Naive B cell (primary cell): ENCODE results near the gene SAMSN1. TPM values are rescaled to one million over a fixed set of nuclear protein-coding genes. Genes with fewer than 3 reads are reported as not detected.
"Not testable (repeated sequence)": the region's sequence is repeated elsewhere in the genome, so short reads cannot be mapped to it uniquely, and the experiment has no call there.

Source experiments
- ATAC-seq, 2 donors: fragments of 150-1000 bp; cut with Tn5 transposase; 2 replicates each; pipeline ENCODE4 v1.10.0; 2021; ENCODE audit warnings: low read depth in 2 of 2, mild to moderate bottlenecking in 2 of 2, moderate library complexity in 2 of 2
- DNase-seq: peaks from one replicate; pipeline ENCODE4 v3.0.0; 2022
- H3K27ac Mint-ChIP-seq, 6 donors: one replicate each; pipeline ENCODE4 v1.8.0; 2020 to 2022; ENCODE audit warnings: mild to moderate bottlenecking in 6 of 6, mixed read lengths in 6 of 6, moderate library complexity in 5 of 6, inconsistent platforms in 2 of 6
- H3K27me3 Mint-ChIP-seq, 3 donors: one replicate each; pipeline ENCODE4 v1.8.0; 2021 to 2022; ENCODE audit warnings: mixed read lengths in 3 of 3, mild to moderate bottlenecking in 1 of 3
- H3K36me3 Mint-ChIP-seq, 2 donors: one replicate each; pipeline ENCODE4 v1.8.0; 2020 to 2022; ENCODE audit warnings: mixed read lengths in 2 of 2, inconsistent platforms in 1 of 2, mild to moderate bottlenecking in 1 of 2
- H3K4me1 Mint-ChIP-seq, 3 donors: one replicate each; pipeline ENCODE4 v1.8.0; 2020 to 2022; ENCODE audit warnings: mixed read lengths in 3 of 3, inconsistent platforms in 1 of 3, mild to moderate bottlenecking in 1 of 3, moderate library complexity in 1 of 3
- H3K4me3 Mint-ChIP-seq, 8 donors: one replicate each; pipeline ENCODE4 v1.8.0; 2020 to 2022; ENCODE audit warnings: mild to moderate bottlenecking in 8 of 8, mixed read lengths in 8 of 8, moderate library complexity in 8 of 8, inconsistent platforms in 2 of 8
- H3K9me3 Mint-ChIP-seq, 7 donors: one replicate each; pipeline ENCODE4 v1.8.0; 2020 to 2022; ENCODE audit warnings: mixed read lengths in 7 of 7, mild to moderate bottlenecking in 5 of 7, inconsistent platforms in 2 of 7, moderate library complexity in 1 of 7
- polyA plus RNA-seq, 6 donors: library from polyadenylated mRNA; unstranded; fragments of 300-500 nt; fragmentation: Illumina TruSeq; gene quantifications; one replicate each; pipeline ENCODE4 v1.2.3, GENCODE V29; 2021; ENCODE audit warnings: low read depth in 6 of 6

Gene SAMSN1
- polyA plus RNA-seq, 6 donors from 2014 or later, result 4.0 to 19.6 (median 6.0) TPM

GRCh38 chr21:14513804-14514203, 32.3 kb downstream of the SAMSN1 start:
- Mint-ChIP-seq H3K27me3 (no peaks in the 10 kb centered on the region), H3K36me3 (peaks cover 40 to 68% of the 10 kb centered on the region in 2 donors), H3K27ac (no peak overlapping the region), H3K4me1 (peaks cover 0 to 5% (median 3%) of the 10 kb centered on the region in 3 donors), H3K9me3 (peaks cover 0 to 4% (median 0%) of the 10 kb centered on the region in 7 donors), H3K4me3 (no peak overlapping the region)
- no peak for DNase-seq
- ATAC-seq, result no peak

GRCh38 chr21:14506859-14507457, 39.2 kb downstream of the SAMSN1 start:
- Mint-ChIP-seq H3K36me3 (peaks cover 74 to 83% of the 10 kb centered on the region in 2 donors), H3K4me1 (peaks cover 3 to 11% (median 9%) of the 10 kb centered on the region in 3 donors)
- not testable (repeated sequence) for H3K9me3 Mint-ChIP-seq, ATAC-seq, H3K4me3 Mint-ChIP-seq, H3K27ac Mint-ChIP-seq, DNase-seq, H3K27me3 Mint-ChIP-seq

DNA sequence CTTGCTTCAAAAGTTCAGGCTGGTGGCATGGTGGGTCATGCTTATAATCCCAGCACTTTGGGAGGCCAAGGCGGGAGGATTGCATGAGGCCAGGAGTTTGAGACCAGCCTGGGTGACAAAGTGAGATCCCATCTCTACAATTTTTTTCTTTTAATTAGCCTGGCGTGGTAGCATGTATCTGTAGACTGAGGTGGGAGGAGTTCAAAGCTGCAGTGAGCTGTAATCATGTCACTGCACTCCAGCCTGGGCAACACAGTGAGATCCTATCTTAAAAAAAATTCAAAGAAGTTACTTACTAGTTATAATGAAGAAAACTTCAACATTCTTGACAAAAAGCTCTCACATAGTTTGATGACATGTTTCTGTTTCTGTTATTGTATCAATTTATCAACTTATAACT, 45.2 kb downstream of the SAMSN1 start:
- Mint-ChIP-seq H3K27ac (no peak overlapping the region), H3K4me3 (no peak overlapping the region), H3K36me3 (peaks cover 37 to 51% of the 10 kb centered on the region in 2 donors), H3K4me1 (peaks cover 0 to 8% (median under 1%) of the 10 kb centered on the region in 3 donors), H3K9me3 (peaks cover 0 to 2% (median 0%) of the 10 kb centered on the region in 7 donors), H3K27me3 (no peaks in the 10 kb centered on the region)
- DNase-seq (no peak), ATAC-seq (no peak)

GRCh38 chr21:14499316-14499715, 46.8 kb downstream of the SAMSN1 start:
- H3K27me3 Mint-ChIP-seq, result no peaks in the 10 kb centered on the region
- H3K9me3 Mint-ChIP-seq, result peaks cover 0 to 2% (median 0%) of the 10 kb centered on the region in 7 donors
- peaks cover 40 to 49% of the 10 kb centered on the region in 2 donors for H3K36me3 Mint-ChIP-seq
- peaks cover 0 to 6% (median 0%) of the 10 kb centered on the region in 3 donors for H3K4me1 Mint-ChIP-seq
- H3K27ac Mint-ChIP-seq, result peak overlapping the region in 1 of 6 donors; percentile 84
- no peak overlapping the region for H3K4me3 Mint-ChIP-seq
- DNase-seq, result no peak
- ATAC-seq, result no peak

DNA sequence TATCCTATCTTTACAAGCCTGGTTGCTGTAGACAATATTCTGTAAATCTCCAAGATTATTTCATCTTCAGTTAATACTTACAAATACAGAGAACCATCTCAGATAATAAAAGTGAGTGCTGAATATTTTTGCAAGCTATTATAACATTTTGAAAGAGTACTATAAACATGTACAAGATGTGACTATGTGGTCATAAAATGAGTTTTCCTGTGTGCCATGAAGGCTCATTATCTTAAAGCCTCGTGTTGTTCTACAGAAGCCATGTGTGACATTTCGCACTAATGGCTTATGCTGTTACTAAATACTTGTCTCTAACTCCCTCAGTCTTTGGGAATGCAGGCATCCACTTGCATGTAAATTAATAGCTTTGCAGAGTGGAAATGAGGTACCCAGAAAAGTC, 48.3 kb downstream of the SAMSN1 start:
- no peak overlapping the region for H3K27ac Mint-ChIP-seq
- no peaks in the 10 kb centered on the region for H3K27me3 Mint-ChIP-seq
- H3K36me3 Mint-ChIP-seq, result peaks cover 32 to 47% of the 10 kb centered on the region in 2 donors
- peaks cover 0 to 6% (median 0%) of the 10 kb centered on the region in 3 donors for H3K4me1 Mint-ChIP-seq
- no peak overlapping the region for H3K4me3 Mint-ChIP-seq
- ATAC-seq (no peak), DNase-seq (no peak)
- H3K9me3 Mint-ChIP-seq, result peaks cover 0 to 3% (median 0%) of the 10 kb centered on the region in 7 donors

DNA sequence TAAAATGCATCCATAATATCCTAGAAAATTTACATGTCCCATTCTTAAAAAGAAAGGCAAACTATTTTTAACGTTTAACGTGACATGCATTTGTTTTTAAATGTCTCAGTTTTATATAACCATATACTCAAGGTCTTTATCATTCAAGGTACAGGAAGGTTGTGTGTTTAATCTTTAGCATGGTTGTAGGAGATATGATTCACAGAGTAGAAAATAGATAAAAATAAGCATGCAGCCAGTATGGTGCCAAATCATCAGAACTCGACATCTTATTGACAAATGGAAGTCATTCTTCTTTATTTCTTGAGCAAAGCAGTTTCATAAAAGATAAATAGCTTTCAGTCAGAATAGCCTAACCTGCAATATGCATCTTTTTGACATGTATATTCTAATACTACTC, 51.0 kb downstream of the SAMSN1 start:
- DNase-seq (no peak), ATAC-seq (no peak)
- Mint-ChIP-seq H3K27ac (peak overlapping the region in 1 of 6 donors; percentile 53), H3K9me3 (peaks cover 0 to 3% (median 0%) of the 10 kb centered on the region in 7 donors), H3K4me3 (no peak overlapping the region), H3K27me3 (no peaks in the 10 kb centered on the region), H3K36me3 (peaks cover 32 to 39% of the 10 kb centered on the region in 2 donors), H3K4me1 (peaks cover 0 to 3% (median 0%) of the 10 kb centered on the region in 3 donors)

DNA sequence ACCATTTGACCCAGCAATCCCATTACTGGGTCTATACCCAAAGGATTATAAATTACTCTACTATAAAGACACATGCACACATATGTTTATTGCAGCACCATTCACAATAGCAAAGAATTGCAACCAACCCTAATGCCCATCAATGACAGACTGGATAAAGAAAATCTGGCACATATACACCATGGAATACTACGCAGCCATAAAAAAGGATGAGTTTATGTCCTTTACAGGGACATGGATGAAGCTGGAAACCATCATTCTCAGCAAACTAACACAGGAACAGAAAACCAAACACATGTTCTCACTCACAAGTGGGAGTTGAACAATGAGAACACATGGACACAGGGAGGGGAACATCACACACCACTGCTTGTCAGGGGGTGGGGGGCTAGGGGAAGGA, 51.9 kb downstream of the SAMSN1 start:
- H3K27ac Mint-ChIP-seq, H3K4me1 Mint-ChIP-seq, H3K4me3 Mint-ChIP-seq, DNase-seq, H3K9me3 Mint-ChIP-seq, H3K27me3 Mint-ChIP-seq, ATAC-seq: not testable (repeated sequence)
- peaks cover 32 to 35% of the 10 kb centered on the region in 2 donors for H3K36me3 Mint-ChIP-seq

- no peak for ATAC-seq
- Mint-ChIP-seq H3K27me3 (no peaks in the 10 kb centered on the region), H3K4me1 (no peaks in the 10 kb centered on the region), H3K27ac (no peak overlapping the region), H3K36me3 (peaks cover 32 to 35% of the 10 kb centered on the region in 2 donors), H3K4me3 (peak overlapping the region in 2 of 8 donors; percentile 10 to 48), H3K9me3 (peaks cover 0 to 3% (median 0%) of the 10 kb centered on the region in 7 donors)
- no peak for DNase-seq
These were observed 52.4 kb downstream of the SAMSN1 start for GRCh38 chr21:14493731-14494130.

DNA sequence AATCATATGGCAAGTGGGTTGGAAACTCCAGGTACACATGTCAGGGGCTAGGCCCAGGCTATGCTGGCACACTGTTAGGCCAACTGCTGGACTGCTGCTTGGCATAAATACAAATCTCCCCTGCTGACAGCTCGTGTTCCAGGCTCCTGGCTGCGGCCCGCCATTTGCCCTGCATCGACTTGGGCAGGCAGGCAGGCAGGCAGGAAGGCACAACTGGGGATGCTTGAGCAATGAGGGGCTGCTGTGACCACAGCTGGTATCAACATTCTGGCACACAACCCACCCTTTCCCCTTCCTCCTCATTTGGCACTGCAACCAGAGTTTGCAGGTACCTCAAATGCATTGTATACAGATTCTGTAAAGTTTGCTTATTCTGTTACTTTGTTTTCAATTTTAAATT, 53.2 kb downstream of the SAMSN1 start:
- Mint-ChIP-seq H3K9me3 (peaks cover 0 to 3% (median 0%) of the 10 kb centered on the region in 7 donors), H3K36me3 (peaks cover 32 to 35% of the 10 kb centered on the region in 2 donors), H3K27ac (no peak overlapping the region), H3K4me3 (no peak overlapping the region), H3K27me3 (no peaks in the 10 kb centered on the region), H3K4me1 (no peaks in the 10 kb centered on the region)
- DNase-seq (no peak), ATAC-seq (no peak)

GRCh38 chr21:14491269-14491681, 54.8 kb downstream of the SAMSN1 start:
- no peak for DNase-seq
- Mint-ChIP-seq H3K36me3 (peaks cover 24 to 27% of the 10 kb centered on the region in 2 donors), H3K27me3 (no peaks in the 10 kb centered on the region), H3K4me1 (no peaks in the 10 kb centered on the region), H3K4me3 (no peak overlapping the region), H3K9me3 (peaks cover 0 to 3% (median 0%) of the 10 kb centered on the region in 7 donors), H3K27ac (peak overlapping the region in 1 of 6 donors; percentile 59)
- no peak for ATAC-seq

GRCh38 chr21:14488672-14489204, 57.4 kb downstream of the SAMSN1 start:
- H3K27ac Mint-ChIP-seq, result no peak overlapping the region
- no peak for ATAC-seq
- DNase-seq, result no peak
- H3K9me3 Mint-ChIP-seq, result no peaks in the 10 kb centered on the region
- H3K4me3 Mint-ChIP-seq, result no peak overlapping the region
- peaks cover 0 to 4% of the 10 kb centered on the region in 2 donors for H3K36me3 Mint-ChIP-seq
- H3K4me1 Mint-ChIP-seq, result no peaks in the 10 kb centered on the region
- no peaks in the 10 kb centered on the region for H3K27me3 Mint-ChIP-seq

DNA sequence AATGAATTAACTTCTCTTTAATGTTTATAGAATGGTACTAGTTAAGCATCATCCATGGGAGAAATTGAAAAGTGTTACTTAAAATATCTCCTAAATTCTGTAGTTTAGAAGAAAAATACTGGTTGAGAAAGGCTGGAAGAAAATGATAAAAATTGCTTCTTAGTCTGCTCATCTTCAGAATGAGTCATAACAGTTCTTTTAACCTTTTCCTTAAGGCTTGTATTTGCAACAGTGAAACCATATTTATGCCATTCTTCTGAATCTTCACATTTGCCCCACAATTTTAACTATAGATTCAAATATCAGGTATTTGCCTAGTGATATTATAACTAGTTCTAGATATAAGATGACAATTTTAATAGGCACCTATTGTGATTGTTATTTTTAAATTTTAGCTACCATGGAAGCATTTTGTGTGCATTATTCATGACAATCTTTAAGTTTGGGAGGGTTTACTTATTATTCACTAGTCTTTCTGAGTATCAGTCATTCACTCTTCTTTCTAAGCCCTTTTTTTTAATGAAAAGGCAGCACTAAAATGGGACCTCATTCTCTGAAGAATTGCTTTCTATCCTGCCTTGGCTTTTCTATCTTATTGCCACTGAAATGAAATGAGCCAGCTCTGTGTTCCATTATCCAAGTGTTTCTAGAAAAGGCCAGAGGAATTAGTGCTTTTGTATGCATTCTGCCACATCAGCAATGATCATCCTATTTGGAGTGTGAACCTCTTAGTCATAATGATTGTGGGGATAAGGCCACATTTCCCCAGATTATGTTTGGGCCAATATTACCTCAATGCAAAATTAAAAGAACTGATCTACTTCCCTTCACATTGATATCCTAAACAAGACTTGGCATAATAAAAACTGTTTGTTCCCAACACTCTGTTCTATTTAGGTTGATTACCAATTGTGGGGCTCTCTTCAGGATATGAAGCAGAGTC, 58.4 kb downstream of the SAMSN1 start:
- ATAC-seq, result no peak
- H3K4me1 Mint-ChIP-seq, result no peaks in the 10 kb centered on the region
- no peaks in the 10 kb centered on the region for H3K27me3 Mint-ChIP-seq
- no peaks in the 10 kb centered on the region for H3K9me3 Mint-ChIP-seq
- no peak for DNase-seq
- H3K36me3 Mint-ChIP-seq, result no peaks in the 10 kb centered on the region
- H3K4me3 Mint-ChIP-seq, result no peak overlapping the region
- H3K27ac Mint-ChIP-seq, result no peak overlapping the region

DNA sequence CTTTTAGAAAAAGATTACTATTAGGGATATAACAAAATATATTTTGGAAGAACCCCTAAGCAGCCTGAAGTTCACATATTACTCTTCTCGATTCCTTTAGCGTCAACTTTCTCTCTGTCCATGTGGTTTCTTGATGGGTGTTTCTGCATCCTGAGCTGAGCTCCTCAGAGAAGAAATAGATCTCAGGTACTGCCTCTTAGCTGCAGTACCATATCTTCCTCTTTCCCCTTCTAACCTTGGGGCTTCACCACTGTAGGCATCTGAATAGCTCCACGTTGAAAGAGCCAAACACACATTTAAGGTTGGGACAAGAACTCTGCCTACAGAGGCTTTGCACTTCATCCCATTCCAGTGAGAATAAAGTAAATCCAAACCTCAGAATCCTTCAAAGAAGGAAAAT, 59.2 kb downstream of the SAMSN1 start:
- DNase-seq (no peak), ATAC-seq (no peak)
- Mint-ChIP-seq H3K4me3 (no peak overlapping the region), H3K27me3 (no peaks in the 10 kb centered on the region), H3K4me1 (peaks cover 4 to 5% (median 5%) of the 10 kb centered on the region in 3 donors), H3K9me3 (no peaks in the 10 kb centered on the region), H3K27ac (no peak overlapping the region), H3K36me3 (no peaks in the 10 kb centered on the region)
